CD4-positive, alpha-beta T cell treated with Interleukin-12 subunit alpha and Interleukin-12 subunit beta, for 1 hour (primary cell): ENCODE results near the gene CHST3.

Experiments used
- DNase-seq: peaks from one replicate; pipeline ENCODE4 v3.0.0-alpha.2; 2020

CHST3 gene

GRCh38 chr10:72035252-72035887 lies 71.2 kb downstream of the CHST3 start:
- no peak for DNase-seq

- no peak for DNase-seq
Measured at GRCh38 chr10:72037266-72037665, 73.1 kb downstream of the CHST3 start.

GRCh38 chr10:72037811-72038210 lies 73.6 kb downstream of the CHST3 start:
- no peak for DNase-seq

GRCh38 chr10:72038458-72039001 lies 74.3 kb downstream of the CHST3 start:
- no peak for DNase-seq

GRCh38 chr10:72039377-72039776 lies 75.2 kb downstream of the CHST3 start:
- no peak for DNase-seq

GRCh38 chr10:72041491-72041890 lies 77.3 kb downstream of the CHST3 start:
- no peak for DNase-seq

GRCh38 chr10:72043016-72043834 lies 79.0 kb downstream of the CHST3 start:
- DNase-seq: no peak

- DNase-seq: no peak
Measured at GRCh38 chr10:72044417-72045041, 80.3 kb downstream of the CHST3 start.

- no peak for DNase-seq
Measured at GRCh38 chr10:72045586-72045985, 81.4 kb downstream of the CHST3 start.

- peak; percentile 90 for DNase-seq
Measured at GRCh38 chr10:72048450-72049124, 84.4 kb downstream of the CHST3 start.

GRCh38 chr10:72049472-72049871 lies 85.3 kb downstream of the CHST3 start:
- DNase-seq: no peak

GRCh38 chr10:72049969-72050781 lies 86.0 kb downstream of the CHST3 start:
- no peak for DNase-seq

GRCh38 chr10:72050873-72051272 lies 86.7 kb downstream of the CHST3 start:
- DNase-seq: no peak

GRCh38 chr10:72053690-72054089 lies 89.5 kb downstream of the CHST3 start:
- DNase-seq: no peak

GRCh38 chr10:72056113-72056512 lies 91.9 kb downstream of the CHST3 start:
- no peak for DNase-seq

GRCh38 chr10:72056932-72057751 lies 92.9 kb downstream of the CHST3 start:
- no peak for DNase-seq

GRCh38 chr10:72058347-72058898 lies 94.2 kb downstream of the CHST3 start:
- no peak for DNase-seq

- DNase-seq: no peak
Measured at GRCh38 chr10:72058989-72059842, 95.0 kb downstream of the CHST3 start.

GRCh38 chr10:72059843-72060822 lies 95.9 kb downstream of the CHST3 start:
- DNase-seq: no peak
